Transverse colon (tissue), 3 donors: ENCODE measurements around the gene KRT40.

Source experiments
- CTCF ChIP-seq, 5 experiments: fragments of 200-600 bp in 3 of 5; fragments of 450-650 bp in 2 of 5; sonication (generic) in 3 of 5; IDR thresholded peaks; 1 replicate in 2 of 5; 2 replicates in 3 of 5; pipeline ENCODE4 v1.5.1; 2016 to 2017; ENCODE audit warnings: antibody characterized with exemption in 5 of 5, inconsistent platforms in 3 of 5, mild to moderate bottlenecking in 2 of 5, moderate library complexity in 1 of 5
- EP300 ChIP-seq: sonication (generic); formaldehyde crosslinking; IDR thresholded peaks from one replicate; pipeline ENCODE4 v1.6.1; 2017; ENCODE audit warnings: antibody characterized with exemption, low read depth
- POLR2A ChIP-seq: fragments of 450-650 bp; IDR thresholded peaks from one replicate; pipeline ENCODE4 v1.6.1; 2016; ENCODE audit warnings: antibody characterized with exemption, mild to moderate bottlenecking, moderate library complexity

DNA sequence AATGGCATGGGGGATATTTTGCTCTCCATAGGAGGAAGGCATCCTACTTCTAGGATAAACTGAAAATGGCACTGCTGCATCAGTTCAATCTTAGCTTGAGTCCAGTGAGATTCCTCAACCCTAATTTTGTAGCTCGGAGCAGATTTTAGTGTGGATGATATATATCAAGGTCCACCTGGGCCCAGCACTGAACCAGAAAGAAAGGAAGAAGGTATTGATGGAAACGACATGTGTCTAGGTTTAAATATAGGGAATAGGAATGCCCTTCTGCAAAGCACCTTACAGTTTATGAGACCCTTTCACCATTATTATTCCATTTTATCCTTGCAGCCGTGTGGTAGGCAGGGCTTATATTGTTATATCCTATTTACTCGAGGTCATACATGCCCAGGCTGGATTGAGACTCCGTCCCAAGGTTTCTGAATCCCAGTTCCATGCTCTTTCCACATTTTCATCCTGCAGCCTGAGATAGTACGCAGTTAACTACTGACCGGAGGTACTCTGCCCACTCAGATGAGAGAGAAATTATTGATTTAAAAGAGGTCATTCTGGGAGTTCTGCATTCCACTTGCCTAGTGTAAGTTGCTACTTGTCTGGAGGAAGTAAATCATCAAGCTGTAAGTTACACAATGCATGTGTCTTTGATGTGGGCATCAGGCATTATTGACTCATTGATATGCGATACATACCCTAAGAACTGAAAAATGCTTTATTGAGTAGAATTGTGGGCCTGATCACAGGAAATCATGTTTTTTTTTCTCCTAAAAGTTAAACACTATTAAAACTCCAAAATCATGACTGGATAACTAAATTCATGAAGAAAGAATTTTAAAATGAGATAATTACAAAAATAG lies 27.5 kb downstream of the KRT40 start:
- TF ChIP-seq CTCF (IDR thresholded peaks at IDR 0.05) (no peak), POLR2A (no peak), EP300 (no peak)
